ENCODE results near the gene TTC1. TPM values are rescaled to one million over a fixed set of nuclear protein-coding genes. Genes with fewer than 3 reads are reported as not detected.

TTC1 gene
- total and polyA plus RNA-seq, 7 donors = 38.3 to 65.0 (median 53.2) TPM

DNA sequence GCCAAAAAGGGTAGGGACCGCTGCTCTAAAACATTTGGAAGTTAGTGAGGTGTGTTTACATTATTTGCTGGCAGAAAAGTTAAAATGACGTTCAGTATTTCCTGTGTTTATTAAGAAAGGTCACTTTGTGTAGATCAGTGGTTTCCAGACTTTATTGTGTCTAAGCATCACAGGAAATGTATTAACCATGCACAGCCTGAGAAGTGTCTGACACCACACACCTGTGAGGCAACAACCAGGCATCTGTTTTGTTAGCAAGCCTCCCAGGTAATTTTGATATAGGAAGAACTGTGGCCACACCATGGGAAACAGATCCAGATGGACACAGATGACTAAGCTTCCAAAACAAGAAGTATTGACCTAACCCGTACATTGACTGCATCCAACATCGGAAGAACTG is 12.0 kb downstream of the TTC1 start:
- intact Hi-C loops (cut with DNase I) = loop anchor here (1.0 to 5.0 kb wide), 2 partner anchors 176 to 324 kb away; no protein-coding TSS in a partner anchor
- TF ChIP-seq POLR2AphosphoS5 (IDR thresholded peaks at IDR 0.05) = no peak
- TF ChIP-seq, protein P1, sequence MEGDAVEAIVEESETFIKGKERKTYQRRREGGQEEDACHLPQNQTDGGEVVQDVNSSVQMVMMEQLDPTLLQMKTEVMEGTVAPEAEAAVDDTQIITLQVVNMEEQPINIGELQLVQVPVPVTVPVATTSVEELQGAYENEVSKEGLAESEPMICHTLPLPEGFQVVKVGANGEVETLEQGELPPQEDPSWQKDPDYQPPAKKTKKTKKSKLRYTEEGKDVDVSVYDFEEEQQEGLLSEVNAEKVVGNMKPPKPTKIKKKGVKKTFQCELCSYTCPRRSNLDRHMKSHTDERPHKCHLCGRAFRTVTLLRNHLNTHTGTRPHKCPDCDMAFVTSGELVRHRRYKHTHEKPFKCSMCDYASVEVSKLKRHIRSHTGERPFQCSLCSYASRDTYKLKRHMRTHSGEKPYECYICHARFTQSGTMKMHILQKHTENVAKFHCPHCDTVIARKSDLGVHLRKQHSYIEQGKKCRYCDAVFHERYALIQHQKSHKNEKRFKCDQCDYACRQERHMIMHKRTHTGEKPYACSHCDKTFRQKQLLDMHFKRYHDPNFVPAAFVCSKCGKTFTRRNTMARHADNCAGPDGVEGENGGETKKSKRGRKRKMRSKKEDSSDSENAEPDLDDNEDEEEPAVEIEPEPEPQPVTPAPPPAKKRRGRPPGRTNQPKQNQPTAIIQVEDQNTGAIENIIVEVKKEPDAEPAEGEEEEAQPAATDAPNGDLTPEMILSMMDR (IDR thresholded peaks at IDR 0.05) = no peak
- TF ChIP-seq EP300 (IDR thresholded peaks at IDR 0.05) = no peak
- TF ChIP-seq POLR2A (IDR thresholded peaks at IDR 0.05) = no peak
- WGBS, 2 donors = 69 to 72% methylated on average over 4 of the region's 4 CpGs
- no peak overlapping the region for H3K4me3 ChIP-seq
- no peak for DNase-seq
- H3K36me3 ChIP-seq = peaks cover 0 to 22% (median 0%) of the 10 kb centered on the region in 4 donors
- H3K27ac ChIP-seq = no peak overlapping the region
- H3K27me3 ChIP-seq = no peaks in the 10 kb centered on the region
- no peaks in the 10 kb centered on the region for H3K9me3 ChIP-seq
- H3K4me1 ChIP-seq = peaks cover 0 to 18% (median 8%) of the 10 kb centered on the region in 4 donors

DNA sequence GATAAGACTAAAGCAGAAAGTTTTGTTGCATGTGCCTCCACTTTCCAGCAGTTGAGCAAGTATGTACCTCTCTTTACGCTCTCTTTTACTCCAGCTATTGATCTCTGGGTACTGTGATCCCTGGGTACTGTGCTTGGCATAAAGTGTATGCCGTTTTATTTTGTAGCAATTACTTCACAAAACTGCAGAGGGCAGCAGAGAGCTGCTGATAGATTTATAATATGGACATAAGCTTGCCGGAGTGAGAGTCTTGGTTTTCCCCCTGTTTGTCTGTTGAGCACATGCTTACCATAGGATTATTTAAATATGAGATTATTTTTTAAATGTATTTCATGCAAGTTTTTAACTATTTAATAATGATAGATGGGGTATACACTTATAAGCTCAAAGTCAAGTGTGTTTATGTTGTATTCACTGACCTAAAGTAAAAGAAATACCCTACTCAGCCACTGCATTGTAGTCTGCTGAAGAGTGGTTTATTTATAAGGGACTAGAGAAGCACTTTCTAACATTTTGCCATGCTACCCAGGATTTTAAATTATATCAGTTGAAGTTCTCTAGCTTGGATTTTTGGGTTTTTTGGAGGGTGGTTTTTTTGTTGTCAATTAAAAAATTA is 13.0 kb downstream of the TTC1 start:
- H3K4me1 ChIP-seq = peaks cover 0 to 18% (median 8%) of the 10 kb centered on the region in 4 donors
- H3K27me3 ChIP-seq = no peaks in the 10 kb centered on the region
- peaks cover 0 to 13% (median 0%) of the 10 kb centered on the region in 4 donors for H3K36me3 ChIP-seq
- H3K27ac ChIP-seq = no peak overlapping the region
- no peaks in the 10 kb centered on the region for H3K9me3 ChIP-seq
- H3K4me3 ChIP-seq = no peak overlapping the region
- no peak for DNase-seq
- TF ChIP-seq, protein P1 (IDR thresholded peaks at IDR 0.05) = peak; percentile 61 to 78 (median 74)
- TF ChIP-seq POLR2A (IDR thresholded peaks at IDR 0.05) (no peak), POLR2AphosphoS5 (IDR thresholded peaks at IDR 0.05) (no peak), EP300 (IDR thresholded peaks at IDR 0.05) (no peak)
- 5 to 15% methylated on average over 3 of the region's 3 CpGs for WGBS, 2 donors
- intact Hi-C loops (cut with DNase I) = loop anchor here (1.0 to 5.0 kb wide), 2 partner anchors 175 to 323 kb away; no protein-coding TSS in a partner anchor

DNA sequence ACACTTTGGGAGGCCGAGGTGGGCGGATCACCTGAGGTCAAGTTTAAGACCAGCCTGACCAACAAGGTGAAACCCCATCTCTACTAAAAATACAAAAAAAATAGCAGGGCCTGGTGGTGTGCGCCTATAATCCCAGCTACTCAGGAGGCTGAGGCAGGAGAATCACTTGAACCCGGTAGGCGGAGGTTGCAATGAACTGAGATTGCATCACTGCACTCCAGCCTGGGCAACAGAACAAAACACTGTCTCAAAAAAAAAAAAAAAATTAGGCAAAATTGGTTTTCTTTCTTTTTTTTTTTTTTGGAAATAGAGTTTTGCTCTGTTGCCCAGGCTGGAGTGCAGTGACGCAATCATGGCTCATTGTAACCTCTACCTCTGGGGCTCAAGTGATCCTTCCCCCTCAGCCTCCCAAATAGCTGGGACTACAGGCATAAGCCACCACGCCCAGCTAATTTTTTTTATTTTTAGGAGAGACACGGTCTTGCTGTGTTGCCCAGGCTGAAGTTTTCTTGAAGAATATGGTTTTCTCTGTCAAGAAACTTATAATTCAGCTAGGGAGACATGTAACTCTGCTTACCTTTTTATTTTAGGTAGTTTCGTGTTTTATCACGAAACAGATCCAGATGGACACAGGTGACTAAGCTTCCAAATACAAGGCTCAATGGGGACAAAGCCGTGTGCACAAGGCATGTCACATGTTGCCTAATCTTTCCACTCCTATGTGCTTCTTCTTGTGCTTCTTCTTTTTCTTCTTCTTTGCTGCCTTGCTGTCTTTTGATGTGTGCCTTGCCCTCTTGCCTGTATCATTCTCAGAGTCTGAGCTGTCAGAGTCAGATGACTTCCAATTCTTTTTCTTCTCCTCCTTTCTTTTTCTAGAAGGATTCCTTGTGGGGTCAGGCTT is 14.3 kb downstream of the TTC1 start:
- TF ChIP-seq POLR2A (IDR thresholded peaks at IDR 0.05) (no peak), POLR2AphosphoS5 (IDR thresholded peaks at IDR 0.05) (no peak), EP300 (IDR thresholded peaks at IDR 0.05) (no peak)
- TF ChIP-seq, protein P1 (IDR thresholded peaks at IDR 0.05) = no peak
- Histone ChIP-seq H3K4me1 (peaks cover 0 to 18% (median 8%) of the 10 kb centered on the region in 4 donors), H3K36me3 (no peaks in the 10 kb centered on the region), H3K27ac (peak overlapping the region in 1 of 4 donors; percentile 4), H3K4me3 (no peak overlapping the region), H3K9me3 (no peaks in the 10 kb centered on the region), H3K27me3 (no peaks in the 10 kb centered on the region)
- WGBS, 2 donors = 89% methylated on average over 11 of the region's 11 CpGs
- intact Hi-C loops (cut with DNase I) = loop anchor here (5.0 kb wide), 1 partner anchor 174 kb away; no protein-coding TSS in a partner anchor
- no peak for DNase-seq

DNA sequence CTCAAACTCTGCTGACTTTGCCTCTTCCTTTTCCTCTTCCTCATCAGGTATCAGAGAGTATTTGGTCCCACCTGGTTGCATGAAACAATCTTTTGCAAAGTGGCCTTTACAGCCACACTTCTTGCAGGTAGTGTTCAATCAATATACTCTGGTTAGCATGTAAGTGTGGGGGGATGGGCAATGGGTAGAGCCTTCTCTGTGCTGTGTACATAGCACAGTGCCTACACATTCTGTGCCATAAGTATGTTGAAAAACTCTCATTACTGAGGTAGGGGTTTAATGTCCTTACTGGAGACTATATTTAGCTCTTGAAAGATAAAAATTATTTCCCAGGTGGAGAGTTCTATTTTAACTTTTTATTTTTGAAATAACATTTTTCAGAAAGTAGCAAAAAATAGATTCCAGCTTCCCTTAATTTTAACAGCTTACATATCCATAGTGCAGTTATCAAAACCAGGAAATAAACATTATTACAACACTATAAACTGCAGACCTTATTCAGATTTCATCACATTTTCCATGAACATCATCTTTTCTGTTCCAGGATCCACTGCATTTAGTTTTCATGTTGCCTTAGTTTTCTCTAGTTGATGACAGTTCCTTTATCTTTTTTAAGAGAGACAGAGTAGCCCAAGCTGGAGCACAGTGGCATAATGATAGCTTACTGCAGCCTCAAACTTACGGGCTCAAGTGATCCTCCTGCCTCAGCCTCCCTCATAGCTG is 15.1 kb downstream of the TTC1 start:
- intact Hi-C loops (cut with DNase I) = loop anchor here (5.0 kb wide), 1 partner anchor 173 kb away; no protein-coding TSS in a partner anchor
- H3K27ac ChIP-seq = peak overlapping the region in 1 of 4 donors; percentile 4
- H3K4me1 ChIP-seq = peaks cover 0 to 18% (median 8%) of the 10 kb centered on the region in 4 donors
- H3K36me3 ChIP-seq = no peaks in the 10 kb centered on the region
- TF ChIP-seq POLR2AphosphoS5 (IDR thresholded peaks at IDR 0.05) (no peak), POLR2A (IDR thresholded peaks at IDR 0.05) (no peak), EP300 (IDR thresholded peaks at IDR 0.05) (no peak)
- TF ChIP-seq, protein P1 (IDR thresholded peaks at IDR 0.05) = no peak
- 41 to 98% methylated on average over 1 of the region's 1 CpG for WGBS, 2 donors
- H3K27me3 ChIP-seq = no peaks in the 10 kb centered on the region
- no peak overlapping the region for H3K4me3 ChIP-seq
- DNase-seq = no peak
- no peaks in the 10 kb centered on the region for H3K9me3 ChIP-seq
